Measurements from ENCODE around the gene TRAF3.
"Not testable (repeated sequence)": the region's sequence is repeated elsewhere in the genome, so short reads cannot be mapped to it uniquely, and the experiment has no call there.

Gene TRAF3

DNA sequence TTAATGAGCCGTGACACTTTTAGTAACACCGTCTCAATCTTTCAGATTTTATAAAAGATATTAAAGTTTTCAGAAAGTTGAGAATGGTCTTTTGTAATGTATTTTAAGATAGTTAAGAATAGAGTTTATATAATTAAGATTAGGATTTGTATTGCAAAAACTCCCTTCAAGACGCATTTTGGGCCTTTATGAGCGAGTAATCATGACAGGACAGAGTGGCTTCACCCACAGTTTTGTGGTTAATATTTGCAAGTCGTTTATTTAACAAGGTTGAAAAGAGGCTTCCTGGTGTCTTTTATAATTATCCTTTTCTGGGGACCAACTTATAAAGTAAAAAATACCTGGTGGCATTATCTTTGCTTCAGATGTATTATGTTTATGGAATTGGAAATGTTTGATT lies 44.0 kb downstream of the TRAF3 start:
- no peaks in the 10 kb centered on the region; the same call in 1 of the 2 replicates for H4K20me1 ChIP-seq (ENCODE audit: insufficient read depth)
- peaks cover 57% of the 10 kb centered on the region for H3K4me1 ChIP-seq (ENCODE audit: low read depth, poor library complexity, severe bottlenecking)
- H3K79me2 ChIP-seq (ENCODE audit: insufficient read depth, low read depth): peaks cover 92% of the 10 kb centered on the region
- no peaks in the 10 kb centered on the region for H3K27me3 ChIP-seq (ENCODE audit: insufficient read depth, low read depth)
- no peaks in the 10 kb centered on the region for H3K36me3 ChIP-seq (ENCODE audit: insufficient read depth)
- no peak overlapping the region for H2AFZ ChIP-seq (ENCODE audit: low read depth)
- H3K9ac ChIP-seq: no peak overlapping the region; the same call in 1 of the 2 replicates
- TF ChIP-seq, protein P1, sequence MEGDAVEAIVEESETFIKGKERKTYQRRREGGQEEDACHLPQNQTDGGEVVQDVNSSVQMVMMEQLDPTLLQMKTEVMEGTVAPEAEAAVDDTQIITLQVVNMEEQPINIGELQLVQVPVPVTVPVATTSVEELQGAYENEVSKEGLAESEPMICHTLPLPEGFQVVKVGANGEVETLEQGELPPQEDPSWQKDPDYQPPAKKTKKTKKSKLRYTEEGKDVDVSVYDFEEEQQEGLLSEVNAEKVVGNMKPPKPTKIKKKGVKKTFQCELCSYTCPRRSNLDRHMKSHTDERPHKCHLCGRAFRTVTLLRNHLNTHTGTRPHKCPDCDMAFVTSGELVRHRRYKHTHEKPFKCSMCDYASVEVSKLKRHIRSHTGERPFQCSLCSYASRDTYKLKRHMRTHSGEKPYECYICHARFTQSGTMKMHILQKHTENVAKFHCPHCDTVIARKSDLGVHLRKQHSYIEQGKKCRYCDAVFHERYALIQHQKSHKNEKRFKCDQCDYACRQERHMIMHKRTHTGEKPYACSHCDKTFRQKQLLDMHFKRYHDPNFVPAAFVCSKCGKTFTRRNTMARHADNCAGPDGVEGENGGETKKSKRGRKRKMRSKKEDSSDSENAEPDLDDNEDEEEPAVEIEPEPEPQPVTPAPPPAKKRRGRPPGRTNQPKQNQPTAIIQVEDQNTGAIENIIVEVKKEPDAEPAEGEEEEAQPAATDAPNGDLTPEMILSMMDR (conservative IDR thresholded peaks at IDR 0.05; ENCODE audit: low read depth, low read length): no peak
- H3K4me3 ChIP-seq (IDR thresholded peaks at IDR 0.05; ENCODE audit: insufficient read depth, low read depth, low read length): no peak overlapping the region
- peak overlapping the region; percentile 68; the same call in 1 of the 2 replicates for H3K4me2 ChIP-seq
- H3K27ac ChIP-seq: peak overlapping the region; percentile 33; the same call in 1 of the 2 replicates

DNA sequence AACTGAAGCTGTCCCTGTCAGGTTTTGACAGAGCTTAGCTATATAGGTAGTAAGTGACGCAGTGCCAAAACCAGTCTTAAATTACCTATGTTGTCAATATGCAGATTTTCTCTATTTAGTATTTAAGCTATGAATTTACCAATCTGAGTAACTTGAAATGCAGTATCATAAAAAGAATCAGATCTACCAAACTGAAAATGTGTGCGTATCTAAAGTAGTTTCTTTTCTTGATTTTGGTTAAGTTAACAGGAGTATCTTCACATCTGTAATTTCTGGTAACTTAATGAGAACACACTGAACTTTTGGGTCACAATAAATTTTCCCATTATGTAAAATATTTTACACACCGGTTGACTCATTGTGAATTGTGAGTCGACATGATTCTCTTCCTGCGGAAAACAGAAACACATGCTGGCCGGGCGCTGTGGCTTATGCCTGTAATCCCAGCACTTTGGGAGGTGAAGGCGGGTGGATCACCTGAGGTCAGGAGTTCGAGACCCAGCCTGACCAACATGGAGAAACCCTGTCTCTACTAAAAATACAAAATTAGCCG lies 45.1 kb downstream of the TRAF3 start:
- Histone ChIP-seq H3K27ac (no peak overlapping the region), H3K4me3 (IDR thresholded peaks at IDR 0.05; ENCODE audit: insufficient read depth, low read depth, low read length) (no peak overlapping the region), H3K4me1 (ENCODE audit: low read depth, poor library complexity, severe bottlenecking) (peaks cover 46% of the 10 kb centered on the region), H3K36me3 (ENCODE audit: insufficient read depth) (no peaks in the 10 kb centered on the region), H3K79me2 (ENCODE audit: insufficient read depth, low read depth) (peaks cover 89% of the 10 kb centered on the region), H2AFZ (ENCODE audit: low read depth) (no peak overlapping the region), H3K27me3 (ENCODE audit: insufficient read depth, low read depth) (no peaks in the 10 kb centered on the region), H3K4me2 (no peak overlapping the region), H3K9ac (no peak overlapping the region), H4K20me1 (ENCODE audit: insufficient read depth) (no peaks in the 10 kb centered on the region; the same call in 1 of the 2 replicates)
- TF ChIP-seq, protein P1 (conservative IDR thresholded peaks at IDR 0.05; ENCODE audit: low read depth, low read length): no peak

DNA sequence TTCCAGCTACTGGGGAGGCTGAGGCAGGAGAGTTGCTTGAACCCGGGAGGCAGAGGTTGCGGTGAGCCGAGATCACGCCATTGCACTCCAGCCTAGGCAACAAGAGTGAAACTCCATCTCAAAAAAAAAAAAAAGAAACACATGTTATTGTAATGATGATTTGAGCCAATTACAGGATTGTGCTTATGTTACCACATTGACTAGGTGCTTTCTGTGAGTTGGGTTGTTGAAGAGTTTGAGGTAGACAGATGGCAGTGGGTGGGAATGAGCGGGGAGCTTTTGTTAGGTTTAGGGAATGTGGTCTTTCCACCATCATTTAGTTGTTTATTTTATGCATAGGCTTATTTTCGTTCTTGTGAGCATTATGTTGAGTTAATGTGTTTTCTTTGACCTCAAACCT lies 45.6 kb downstream of the TRAF3 start:
- not testable (repeated sequence) for H3K27me3 ChIP-seq (ENCODE audit: insufficient read depth, low read depth); H3K27ac ChIP-seq; H2AFZ ChIP-seq (ENCODE audit: low read depth); H4K20me1 ChIP-seq (ENCODE audit: insufficient read depth); H3K4me2 ChIP-seq; H3K36me3 ChIP-seq (ENCODE audit: insufficient read depth); H3K9ac ChIP-seq; H3K4me3 ChIP-seq (IDR thresholded peaks at IDR 0.05; ENCODE audit: insufficient read depth, low read depth, low read length)
- peaks cover 89% of the 10 kb centered on the region for H3K79me2 ChIP-seq (ENCODE audit: insufficient read depth, low read depth)
- peaks cover 41% of the 10 kb centered on the region for H3K4me1 ChIP-seq (ENCODE audit: low read depth, poor library complexity, severe bottlenecking)

DNA sequence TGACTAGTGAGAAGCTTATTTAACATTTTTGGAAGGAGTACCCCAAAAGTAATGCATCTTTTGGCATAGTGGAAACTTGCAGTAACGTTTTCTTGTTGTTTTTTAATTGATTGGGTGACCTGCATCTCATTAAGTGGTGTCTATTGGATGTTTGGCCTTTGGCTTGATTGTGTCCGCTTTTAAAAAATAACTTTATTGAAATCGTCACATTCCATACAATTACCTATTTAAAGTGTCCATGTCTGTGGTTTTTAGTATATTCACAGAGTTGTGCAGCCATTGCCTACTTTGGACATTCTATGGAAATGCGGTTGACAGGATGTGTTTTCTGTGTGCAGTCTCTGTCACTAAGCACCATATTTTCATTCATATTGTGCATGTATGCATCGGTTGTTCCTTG lies 46.3 kb downstream of the TRAF3 start:
- Histone ChIP-seq H3K4me2 (no peak overlapping the region), H3K27ac (no peak overlapping the region), H3K79me2 (ENCODE audit: insufficient read depth, low read depth) (peaks cover 89% of the 10 kb centered on the region), H4K20me1 (ENCODE audit: insufficient read depth) (no peaks in the 10 kb centered on the region; the same call in 1 of the 2 replicates), H3K36me3 (ENCODE audit: insufficient read depth) (no peaks in the 10 kb centered on the region), H3K4me3 (IDR thresholded peaks at IDR 0.05; ENCODE audit: insufficient read depth, low read depth, low read length) (no peak overlapping the region), H3K9ac (no peak overlapping the region), H3K27me3 (ENCODE audit: insufficient read depth, low read depth) (no peaks in the 10 kb centered on the region), H2AFZ (ENCODE audit: low read depth) (no peak overlapping the region), H3K4me1 (ENCODE audit: low read depth, poor library complexity, severe bottlenecking) (peaks cover 34% of the 10 kb centered on the region)
- TF ChIP-seq, protein P1 (conservative IDR thresholded peaks at IDR 0.05; ENCODE audit: low read depth, low read length): no peak

DNA sequence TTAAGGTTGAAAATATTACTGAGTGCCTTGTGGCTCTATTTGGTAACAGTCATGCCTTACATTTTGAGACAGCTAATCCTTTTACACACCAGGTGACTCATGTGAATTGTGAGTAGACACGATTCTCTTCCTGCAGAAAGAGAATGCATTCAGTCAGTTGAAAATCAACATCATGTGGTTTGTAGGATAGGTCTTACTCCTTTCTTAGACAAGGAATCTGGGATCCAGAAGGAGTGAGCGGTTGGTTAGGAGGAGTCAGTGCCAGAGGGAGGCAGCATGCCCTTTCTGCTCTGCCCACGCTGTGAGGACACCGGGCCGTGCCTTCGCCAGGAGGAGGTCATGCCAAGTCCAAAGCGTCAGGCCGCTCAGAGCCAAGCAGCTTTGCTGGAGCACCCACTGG lies 47.6 kb downstream of the TRAF3 start:
- H3K9ac ChIP-seq: no peak overlapping the region

More for the DNA sequence above, 47.6 kb downstream of the TRAF3 start:
- Histone ChIP-seq H3K4me3 (IDR thresholded peaks at IDR 0.05; ENCODE audit: insufficient read depth, low read depth, low read length) (no peak overlapping the region), H3K27ac (no peak overlapping the region), H4K20me1 (ENCODE audit: insufficient read depth) (no peaks in the 10 kb centered on the region; the same call in 1 of the 2 replicates), H3K27me3 (ENCODE audit: insufficient read depth, low read depth) (no peaks in the 10 kb centered on the region), H3K36me3 (ENCODE audit: insufficient read depth) (no peaks in the 10 kb centered on the region), H3K79me2 (ENCODE audit: insufficient read depth, low read depth) (peaks cover 94% of the 10 kb centered on the region), H3K4me2 (no peak overlapping the region), H3K4me1 (ENCODE audit: low read depth, poor library complexity, severe bottlenecking) (peaks cover 26% of the 10 kb centered on the region), H2AFZ (ENCODE audit: low read depth) (no peak overlapping the region)
- TF ChIP-seq, protein P1 (conservative IDR thresholded peaks at IDR 0.05; ENCODE audit: low read depth, low read length): no peak
